ENCODE measurements around the gene TOMM20.
"Not testable (repeated sequence)": the region's sequence is repeated elsewhere in the genome, so short reads cannot be mapped to it uniquely, and the experiment has no call there.

The TOMM20 gene

GRCh38 chr1:235077571-235078479 is 50.8 kb downstream of the TOMM20 start:
- DNase-seq: no peak

- no peak for DNase-seq
Measured at GRCh38 chr1:235077163-235077540, 51.5 kb downstream of the TOMM20 start.

GRCh38 chr1:235076504-235077162 is 52.0 kb downstream of the TOMM20 start:
- DNase-seq: no peak

GRCh38 chr1:235075777-235076308 is 52.8 kb downstream of the TOMM20 start:
- no peak for DNase-seq

- no peak for DNase-seq
Measured at GRCh38 chr1:235075048-235075776, 53.4 kb downstream of the TOMM20 start.

GRCh38 chr1:235074523-235075047 is 54.1 kb downstream of the TOMM20 start:
- DNase-seq: peak; percentile 82

- DNase-seq: peak; percentile 62
Measured at GRCh38 chr1:235073968-235074522, 54.6 kb downstream of the TOMM20 start.

- no peak for DNase-seq
Measured at GRCh38 chr1:235073331-235073967, 55.2 kb downstream of the TOMM20 start.

- DNase-seq: not testable (repeated sequence)
Measured at GRCh38 chr1:235072577-235072976, 56.1 kb downstream of the TOMM20 start.

- DNase-seq: no peak
Measured at GRCh38 chr1:235072096-235072495, 56.5 kb downstream of the TOMM20 start.

GRCh38 chr1:235070819-235071218 is 57.8 kb downstream of the TOMM20 start:
- DNase-seq: no peak

- DNase-seq: peak; percentile 61
Measured at GRCh38 chr1:235069577-235070563, 58.8 kb downstream of the TOMM20 start.

- DNase-seq: no peak
Measured at GRCh38 chr1:235069176-235069575, 59.5 kb downstream of the TOMM20 start.

- no peak for DNase-seq
Measured at GRCh38 chr1:235068158-235069121, 60.2 kb downstream of the TOMM20 start.

- DNase-seq: peak; percentile 27
Measured at GRCh38 chr1:235067396-235068157, 61.1 kb downstream of the TOMM20 start.

GRCh38 chr1:235063068-235063765 is 65.4 kb downstream of the TOMM20 start:
- no peak for DNase-seq

- DNase-seq: no peak
Measured at GRCh38 chr1:235060607-235061470, 67.8 kb downstream of the TOMM20 start.

Measured in COR-L47 (cell line).